GM12892 (cell line): ENCODE measurements around the gene TNFSF10.

Experiments used
- POLR2A ChIP-seq: IDR thresholded peaks from 2 replicates; pipeline ENCODE4 v1.6.1; 2011; ENCODE audit warnings: low read depth, low read length, control low read depth
- POLR2AphosphoS5 ChIP-seq: IDR thresholded peaks from 2 replicates; pipeline ENCODE4 v1.6.1; 2011; ENCODE audit warnings: low read depth, low read length, control low read depth

DNA sequence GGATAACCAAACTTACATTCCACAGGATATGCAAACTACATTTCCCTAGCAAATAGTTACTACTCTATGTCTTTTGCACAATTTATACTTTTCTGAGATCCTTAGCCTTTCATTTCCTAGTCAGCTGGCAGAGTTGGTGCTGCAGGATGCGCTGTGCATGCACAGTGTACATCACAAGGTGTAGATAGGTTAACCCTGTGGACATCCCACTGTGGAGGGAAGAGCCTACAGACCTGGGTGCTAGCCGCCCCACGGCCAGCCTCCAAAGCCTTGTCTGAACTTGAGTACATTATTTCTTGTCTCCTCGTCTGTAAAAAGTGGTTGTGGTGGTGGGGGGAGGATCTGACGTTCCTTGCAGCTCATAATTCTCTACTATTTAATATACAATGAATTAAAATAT lies 3.5 kb downstream of the TNFSF10 start:
- TF ChIP-seq POLR2AphosphoS5 (no peak), POLR2A (no peak)
